Fibroblast of lung (primary cell): ENCODE measurements around the gene KREMEN1.

Source experiments
- EZH2 ChIP-seq: IDR thresholded peaks from 2 replicates; pipeline ENCODE4 v1.5.1; 2012; ENCODE audit warnings: low read length, control low read depth, mild to moderate bottlenecking; ENCODE audit errors: missing control alignments
- TF ChIP-seq, protein P1 (sequence below), 2 donors: IDR thresholded peaks in 1 of 2; conservative IDR thresholded peaks in 1 of 2; 1 replicate in 1 of 2; 2 replicates in 1 of 2; pipeline ENCODE4 v1.5.1; 2011 to 2012; ENCODE audit warnings: low read length in 2 of 2, control low read depth in 1 of 2, inconsistent platforms in 1 of 2, low read depth in 1 of 2, mild to moderate bottlenecking in 1 of 2

- TF ChIP-seq, protein P1, sequence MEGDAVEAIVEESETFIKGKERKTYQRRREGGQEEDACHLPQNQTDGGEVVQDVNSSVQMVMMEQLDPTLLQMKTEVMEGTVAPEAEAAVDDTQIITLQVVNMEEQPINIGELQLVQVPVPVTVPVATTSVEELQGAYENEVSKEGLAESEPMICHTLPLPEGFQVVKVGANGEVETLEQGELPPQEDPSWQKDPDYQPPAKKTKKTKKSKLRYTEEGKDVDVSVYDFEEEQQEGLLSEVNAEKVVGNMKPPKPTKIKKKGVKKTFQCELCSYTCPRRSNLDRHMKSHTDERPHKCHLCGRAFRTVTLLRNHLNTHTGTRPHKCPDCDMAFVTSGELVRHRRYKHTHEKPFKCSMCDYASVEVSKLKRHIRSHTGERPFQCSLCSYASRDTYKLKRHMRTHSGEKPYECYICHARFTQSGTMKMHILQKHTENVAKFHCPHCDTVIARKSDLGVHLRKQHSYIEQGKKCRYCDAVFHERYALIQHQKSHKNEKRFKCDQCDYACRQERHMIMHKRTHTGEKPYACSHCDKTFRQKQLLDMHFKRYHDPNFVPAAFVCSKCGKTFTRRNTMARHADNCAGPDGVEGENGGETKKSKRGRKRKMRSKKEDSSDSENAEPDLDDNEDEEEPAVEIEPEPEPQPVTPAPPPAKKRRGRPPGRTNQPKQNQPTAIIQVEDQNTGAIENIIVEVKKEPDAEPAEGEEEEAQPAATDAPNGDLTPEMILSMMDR (conservative IDR thresholded peaks at IDR 0.05 in 1 of 2, IDR thresholded peaks at IDR 0.05 in 1 of 2; ENCODE audit: low read depth in 1 of 2, low read length in 2 of 2) = no peak
- no peak for TF ChIP-seq EZH2
Observed at GRCh38 chr22:29195118-29195963, 122.5 kb downstream of the KREMEN1 start.
